Retina (tissue), 1 donor: ENCODE measurements around the gene DLGAP1.

Experiments
- DNase-seq: peaks from one replicate; pipeline ENCODE4 v3.0.0-alpha.2; 2016

DLGAP1 gene

DNA sequence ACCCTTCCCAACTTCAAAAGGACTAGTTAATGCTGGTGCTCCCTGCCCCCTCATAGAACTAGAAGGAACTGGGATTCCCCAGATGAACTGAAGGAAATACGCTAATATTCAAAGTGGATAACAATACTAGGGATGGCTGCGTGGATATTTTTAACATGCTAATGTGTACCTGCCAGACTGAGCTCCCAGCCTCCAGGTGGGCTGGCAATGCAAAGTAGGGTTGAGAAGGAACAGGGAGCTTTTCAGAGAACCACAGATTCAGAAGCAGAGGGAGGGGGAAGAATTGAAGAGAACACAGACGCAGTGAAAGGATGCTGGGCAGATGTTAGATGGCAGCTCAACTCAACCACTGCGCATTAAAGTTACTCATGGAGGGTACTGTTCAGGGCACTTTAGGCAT is 650.8 kb downstream of the DLGAP1 start:
- DNase-seq = no peak

- DNase-seq = no peak
These were observed 651.8 kb downstream of the DLGAP1 start for GRCh38 chr18:3803350-3803749.

- no peak for DNase-seq
These were observed 655.6 kb downstream of the DLGAP1 start for GRCh38 chr18:3799515-3799914.

DNA sequence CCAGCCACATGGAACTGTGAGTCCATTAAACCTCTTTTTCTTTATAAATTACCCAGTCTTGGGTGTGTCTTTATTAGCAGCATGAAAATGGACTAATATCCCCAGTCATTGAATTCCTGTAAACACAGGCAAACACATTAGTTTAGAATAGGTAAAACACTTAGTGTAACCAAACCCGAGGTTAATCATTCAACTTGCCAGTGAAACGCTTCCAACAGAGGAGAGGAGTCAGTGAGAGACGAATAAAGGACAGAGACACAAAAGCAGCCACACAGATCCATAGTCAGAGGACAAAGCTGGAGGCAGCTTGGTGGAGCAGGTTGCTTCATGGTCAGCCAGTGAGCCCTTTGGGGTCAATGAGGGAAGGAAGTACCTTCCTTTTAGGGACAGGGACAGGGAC is 657.1 kb downstream of the DLGAP1 start:
- DNase-seq = no peak

DNA sequence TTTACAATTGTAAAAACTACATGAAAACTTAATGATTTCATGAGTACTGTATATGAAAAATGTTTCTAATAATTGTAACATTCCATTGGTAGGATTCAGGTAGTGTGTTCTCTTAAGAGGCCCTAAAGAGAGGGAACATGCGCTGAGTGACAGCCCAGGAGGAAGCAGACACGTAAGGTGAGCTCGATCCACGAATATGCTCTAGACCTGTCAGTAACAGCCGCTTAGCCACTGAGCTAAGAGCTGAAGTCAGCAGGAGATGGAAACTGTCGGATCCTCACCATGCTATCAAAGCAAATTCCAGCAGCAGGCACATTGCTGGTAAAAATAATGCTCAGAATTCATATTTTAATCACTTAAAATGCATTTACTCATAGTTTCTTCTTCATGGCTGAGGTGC is 658.7 kb downstream of the DLGAP1 start:
- no peak for DNase-seq

- no peak for DNase-seq
These were observed 660.4 kb downstream of the DLGAP1 start for GRCh38 chr18:3794537-3795348.

- no peak for DNase-seq
These were observed 661.6 kb downstream of the DLGAP1 start for GRCh38 chr18:3793545-3793944.

GRCh38 chr18:3793111-3793510 is 662.0 kb downstream of the DLGAP1 start:
- DNase-seq = no peak

GRCh38 chr18:3792711-3793110 is 662.4 kb downstream of the DLGAP1 start:
- no peak for DNase-seq

- DNase-seq = no peak
These were observed 663.9 kb downstream of the DLGAP1 start for GRCh38 chr18:3791238-3791637.

DNA sequence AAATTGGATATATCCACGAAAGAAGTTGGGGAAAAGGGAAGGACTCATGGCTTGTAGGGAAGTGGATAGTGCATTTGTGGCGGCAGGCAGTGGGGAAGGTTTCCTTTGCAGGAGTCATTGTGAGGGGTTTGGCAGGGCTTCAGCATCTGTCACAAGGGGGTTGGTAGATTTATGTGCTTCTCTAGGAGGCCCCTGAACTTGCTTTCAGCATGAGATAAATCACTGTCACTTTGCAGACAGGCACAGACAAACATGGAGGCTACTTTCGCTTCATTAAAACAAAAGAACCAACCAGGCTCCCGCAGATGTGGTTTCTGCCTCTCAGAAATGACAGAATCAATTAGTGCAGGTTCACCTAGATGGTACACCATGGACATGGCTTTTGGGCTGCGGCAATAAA is 664.4 kb downstream of the DLGAP1 start:
- peak; percentile 68 for DNase-seq

GRCh38 chr18:3789525-3789924 is 665.6 kb downstream of the DLGAP1 start:
- no peak for DNase-seq

DNA sequence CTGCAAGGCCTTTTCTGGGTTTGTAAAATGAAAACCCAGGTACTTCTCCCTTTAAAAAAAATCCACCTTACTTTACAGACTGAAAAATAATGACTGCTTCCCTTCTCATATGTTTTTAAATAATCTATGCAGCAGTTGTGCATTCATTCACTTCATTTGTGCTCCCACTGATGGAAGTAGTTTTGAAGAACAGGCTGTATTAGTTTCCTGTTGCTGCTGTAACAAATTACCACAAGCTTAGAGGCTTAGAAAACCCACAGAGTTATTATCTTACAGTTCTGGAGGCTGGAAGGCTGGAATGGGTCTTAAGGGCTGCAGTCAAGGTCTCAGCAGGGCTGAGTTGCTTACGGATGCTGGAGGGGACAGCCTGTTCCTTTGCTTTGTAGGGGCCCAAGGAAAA is 670.2 kb downstream of the DLGAP1 start:
- no peak for DNase-seq

DNA sequence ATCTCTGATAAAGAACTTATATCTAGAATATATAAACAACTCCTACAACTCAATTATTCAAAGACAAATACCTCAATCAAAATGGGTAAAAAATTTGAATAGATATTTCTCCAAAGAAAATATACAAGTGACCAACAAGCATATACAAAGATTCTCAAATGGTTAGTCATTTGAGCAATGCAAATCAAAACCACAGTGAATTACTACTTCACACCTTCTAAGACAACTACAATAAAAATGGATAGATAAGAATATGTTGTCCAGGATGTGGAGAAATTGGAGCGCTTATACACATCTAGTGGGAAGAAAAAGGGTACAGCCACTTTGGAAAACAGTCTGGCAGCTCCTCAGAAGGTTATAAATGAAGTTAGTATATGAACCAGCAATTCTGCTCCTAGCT is 672.2 kb downstream of the DLGAP1 start:
- DNase-seq = no peak

DNA sequence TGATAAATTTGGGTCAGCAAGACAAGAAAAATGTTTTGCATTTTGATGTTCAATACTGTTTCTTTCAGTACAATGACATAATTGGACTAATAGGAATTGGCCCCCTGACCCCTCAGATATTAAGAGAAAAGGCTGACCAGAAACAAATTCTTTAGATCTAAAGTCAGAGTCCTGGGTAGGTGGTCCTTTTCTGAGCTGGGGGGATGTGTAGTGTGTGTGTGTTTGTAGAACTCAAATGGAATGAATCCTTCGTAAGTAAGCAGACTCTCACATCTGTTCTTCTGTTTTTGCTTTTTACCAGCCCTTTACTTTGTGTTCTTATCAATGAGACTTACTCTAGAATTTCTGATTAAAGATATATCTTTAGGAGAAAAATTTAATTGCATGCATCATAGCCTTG is 677.4 kb downstream of the DLGAP1 start:
- no peak for DNase-seq

DNA sequence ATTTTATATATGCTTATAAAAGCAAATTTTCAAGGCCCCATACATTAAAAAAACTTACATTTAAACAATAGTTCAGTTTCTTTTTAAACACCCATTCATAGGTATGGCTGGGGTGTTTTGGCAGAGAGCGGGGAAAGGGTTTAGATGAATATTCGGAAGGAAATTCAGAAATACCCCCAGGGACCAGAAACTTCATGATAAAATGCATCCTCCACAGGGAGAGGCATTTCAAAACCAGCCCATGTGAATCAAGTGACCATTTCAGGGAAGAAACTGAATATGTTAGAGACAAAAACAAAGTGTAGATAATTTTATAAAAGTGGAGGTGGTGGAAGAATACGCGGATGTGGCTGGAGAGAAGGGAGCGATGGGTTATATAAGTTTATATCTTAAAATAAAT is 678.0 kb downstream of the DLGAP1 start:
- DNase-seq = no peak

GRCh38 chr18:3775996-3776395 is 679.1 kb downstream of the DLGAP1 start:
- DNase-seq = no peak

GRCh38 chr18:3773303-3773702 is 681.8 kb downstream of the DLGAP1 start:
- no peak for DNase-seq

GRCh38 chr18:3771121-3771971 is 683.8 kb downstream of the DLGAP1 start:
- DNase-seq = peak; percentile 93

DNA sequence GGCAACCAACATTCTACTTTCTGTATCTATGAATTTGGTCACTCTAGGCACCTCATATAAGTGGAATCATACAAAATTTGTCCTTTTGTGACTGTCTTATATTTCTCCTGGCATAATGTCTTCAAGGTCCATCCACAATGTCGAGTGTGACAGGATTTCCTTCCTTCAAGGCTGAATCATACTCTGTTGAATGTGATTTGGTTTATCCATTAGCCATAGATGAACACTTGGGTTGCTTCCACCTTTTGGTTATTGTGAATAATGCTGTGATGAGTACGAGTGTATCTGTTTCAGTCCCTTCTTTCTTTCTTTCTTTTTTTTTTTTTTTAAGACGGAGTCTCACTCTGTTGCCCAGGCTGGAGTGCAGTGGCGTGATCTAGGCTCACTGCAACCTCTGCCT is 693.8 kb downstream of the DLGAP1 start:
- no peak for DNase-seq

- DNase-seq = no peak
These were observed 694.4 kb downstream of the DLGAP1 start for GRCh38 chr18:3760741-3761140.

DNA sequence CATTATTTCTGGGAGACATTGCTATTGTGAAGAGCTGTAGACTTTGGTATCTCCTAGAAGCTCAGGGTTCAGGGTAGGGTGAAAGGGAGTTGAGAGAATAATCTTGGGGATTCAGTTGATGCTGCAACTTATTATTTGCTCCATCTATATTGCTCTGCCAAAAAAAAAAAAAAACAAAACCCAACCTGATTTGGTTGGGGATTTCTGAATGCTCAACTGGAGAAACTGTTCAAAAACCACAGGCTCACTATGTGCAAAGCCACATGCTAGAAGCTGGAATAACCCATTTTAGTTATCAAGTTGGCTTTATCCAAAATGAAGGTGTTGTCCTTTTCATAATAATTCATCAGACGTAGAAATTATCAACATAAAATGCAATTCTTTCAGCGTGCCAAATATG is 696.0 kb downstream of the DLGAP1 start:
- no peak for DNase-seq

DNA sequence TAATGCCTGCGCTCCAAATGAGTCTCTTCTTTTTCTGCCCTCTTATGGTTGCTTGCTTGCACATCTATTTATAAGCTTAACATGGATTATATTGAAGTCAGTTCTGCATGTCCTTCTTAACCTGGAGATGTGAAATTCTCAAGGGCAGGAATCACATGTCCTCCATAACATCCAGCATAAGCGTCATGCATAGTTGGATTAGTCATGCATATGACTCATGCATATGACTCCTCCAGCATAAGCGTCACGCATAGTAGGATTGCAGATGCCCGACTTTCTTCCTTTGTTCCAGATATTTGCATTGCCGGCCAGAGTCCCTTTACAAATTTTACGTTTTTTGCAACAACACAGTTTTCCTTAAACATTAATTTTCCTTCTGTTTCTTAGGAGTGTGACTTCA is 696.6 kb downstream of the DLGAP1 start:
- no peak for DNase-seq

GRCh38 chr18:3757361-3757760 is 697.7 kb downstream of the DLGAP1 start:
- DNase-seq = no peak
